ENCODE results near the gene NAIF1.

Gene NAIF1

GRCh38 chr9:128065907-128066712, 1.0 kb downstream of the NAIF1 start:
- H3K27me3 Mint-ChIP-seq (ENCODE audit: low read depth), result no peaks in the 10 kb centered on the region
- no peaks in the 10 kb centered on the region for H3K9me3 Mint-ChIP-seq
- H3K4me3 Mint-ChIP-seq, result no peak overlapping the region
- peaks cover 20% of the 10 kb centered on the region for H3K36me3 Mint-ChIP-seq (ENCODE audit: low read depth)
- H3K4me1 Mint-ChIP-seq (ENCODE audit: low read depth), result peaks cover 39% of the 10 kb centered on the region
- H3K27ac Mint-ChIP-seq, result peak overlapping the region; percentile 56
- DNase-seq (ENCODE audit: low spot score), result no peak

- Mint-ChIP-seq H3K27ac (peak overlapping the region; percentile 69), H3K9me3 (no peaks in the 10 kb centered on the region), H3K36me3 (ENCODE audit: low read depth) (peaks cover 11% of the 10 kb centered on the region), H3K27me3 (ENCODE audit: low read depth) (no peaks in the 10 kb centered on the region), H3K4me3 (peak overlapping the region; percentile 45), H3K4me1 (ENCODE audit: low read depth) (peaks cover 32% of the 10 kb centered on the region)
- DNase-seq (ENCODE audit: low spot score), result no peak
Observed at GRCh38 chr9:128062846-128063831, 4.0 kb downstream of the NAIF1 start.

GRCh38 chr9:128062279-128062678, 4.8 kb downstream of the NAIF1 start:
- H3K36me3 Mint-ChIP-seq (ENCODE audit: low read depth), result peaks cover 11% of the 10 kb centered on the region
- peak overlapping the region; percentile 45 for H3K4me3 Mint-ChIP-seq
- no peaks in the 10 kb centered on the region for H3K9me3 Mint-ChIP-seq
- H3K4me1 Mint-ChIP-seq (ENCODE audit: low read depth), result peaks cover 32% of the 10 kb centered on the region
- DNase-seq (ENCODE audit: low spot score), result no peak
- H3K27ac Mint-ChIP-seq, result peak overlapping the region; percentile 69
- H3K27me3 Mint-ChIP-seq (ENCODE audit: low read depth), result no peaks in the 10 kb centered on the region

- DNase-seq (ENCODE audit: low spot score), result no peak
- Mint-ChIP-seq H3K27me3 (ENCODE audit: low read depth) (no peaks in the 10 kb centered on the region), H3K4me3 (peak overlapping the region; percentile 45), H3K9me3 (no peaks in the 10 kb centered on the region), H3K27ac (peak overlapping the region; percentile 64), H3K4me1 (ENCODE audit: low read depth) (peaks cover 32% of the 10 kb centered on the region), H3K36me3 (ENCODE audit: low read depth) (peaks cover 11% of the 10 kb centered on the region)
Observed at GRCh38 chr9:128061275-128061960, 5.7 kb downstream of the NAIF1 start.

GRCh38 chr9:128059365-128059983, 7.6 kb downstream of the NAIF1 start:
- H3K4me3 Mint-ChIP-seq, result no peak overlapping the region
- no peak for DNase-seq (ENCODE audit: low spot score)
- peaks cover 21% of the 10 kb centered on the region for H3K4me1 Mint-ChIP-seq (ENCODE audit: low read depth)
- peaks cover 8% of the 10 kb centered on the region for H3K36me3 Mint-ChIP-seq (ENCODE audit: low read depth)
- no peak overlapping the region for H3K27ac Mint-ChIP-seq
- H3K27me3 Mint-ChIP-seq (ENCODE audit: low read depth), result peaks cover under 1% of the 10 kb centered on the region
- H3K9me3 Mint-ChIP-seq, result no peaks in the 10 kb centered on the region

- H3K27me3 Mint-ChIP-seq (ENCODE audit: low read depth), result peaks cover 7% of the 10 kb centered on the region
- no peak overlapping the region for H3K27ac Mint-ChIP-seq
Observed at GRCh38 chr9:128057724-128058409, 9.3 kb downstream of the NAIF1 start.

GRCh38 chr9:128056887-128057723, 10.0 kb downstream of the NAIF1 start:
- DNase-seq (ENCODE audit: low spot score), result no peak
- peaks cover 3% of the 10 kb centered on the region for H3K36me3 Mint-ChIP-seq (ENCODE audit: low read depth)
- H3K27me3 Mint-ChIP-seq (ENCODE audit: low read depth), result peaks cover 7% of the 10 kb centered on the region
- no peak overlapping the region for H3K4me3 Mint-ChIP-seq
- peaks cover 9% of the 10 kb centered on the region for H3K4me1 Mint-ChIP-seq (ENCODE audit: low read depth)
- H3K27ac Mint-ChIP-seq, result no peak overlapping the region
- no peaks in the 10 kb centered on the region for H3K9me3 Mint-ChIP-seq

More at GRCh38 chr9:128057724-128058409, 9.3 kb downstream of the NAIF1 start:
- Mint-ChIP-seq H3K9me3 (no peaks in the 10 kb centered on the region), H3K36me3 (ENCODE audit: low read depth) (peaks cover 5% of the 10 kb centered on the region), H3K4me1 (ENCODE audit: low read depth) (peaks cover 16% of the 10 kb centered on the region), H3K4me3 (no peak overlapping the region)
- no peak for DNase-seq (ENCODE audit: low spot score)

GRCh38 chr9:128056086-128056485, 11.0 kb downstream of the NAIF1 start:
- Mint-ChIP-seq H3K4me3 (no peak overlapping the region), H3K4me1 (ENCODE audit: low read depth) (peaks cover 1% of the 10 kb centered on the region), H3K27me3 (ENCODE audit: low read depth) (peaks cover 7% of the 10 kb centered on the region), H3K36me3 (ENCODE audit: low read depth) (no peaks in the 10 kb centered on the region), H3K27ac (no peak overlapping the region), H3K9me3 (no peaks in the 10 kb centered on the region)
- no peak for DNase-seq (ENCODE audit: low spot score)

GRCh38 chr9:128055344-128056040, 11.6 kb downstream of the NAIF1 start:
- Mint-ChIP-seq H3K4me3 (no peak overlapping the region), H3K27ac (no peak overlapping the region), H3K9me3 (no peaks in the 10 kb centered on the region), H3K36me3 (ENCODE audit: low read depth) (no peaks in the 10 kb centered on the region), H3K27me3 (ENCODE audit: low read depth) (peaks cover 7% of the 10 kb centered on the region), H3K4me1 (ENCODE audit: low read depth) (no peaks in the 10 kb centered on the region)
- no peak for DNase-seq (ENCODE audit: low spot score)

- DNase-seq (ENCODE audit: low spot score), result no peak
- Mint-ChIP-seq H3K9me3 (no peaks in the 10 kb centered on the region), H3K4me1 (ENCODE audit: low read depth) (no peaks in the 10 kb centered on the region), H3K27me3 (ENCODE audit: low read depth) (peaks cover 7% of the 10 kb centered on the region), H3K36me3 (ENCODE audit: low read depth) (no peaks in the 10 kb centered on the region), H3K27ac (peak overlapping the region; percentile 24), H3K4me3 (no peak overlapping the region)
Observed at GRCh38 chr9:128054087-128054486, 13.0 kb downstream of the NAIF1 start.

- H3K9me3 Mint-ChIP-seq, result no peaks in the 10 kb centered on the region
- no peaks in the 10 kb centered on the region for H3K36me3 Mint-ChIP-seq (ENCODE audit: low read depth)
- no peak overlapping the region for H3K27ac Mint-ChIP-seq
- peaks cover under 1% of the 10 kb centered on the region for H3K4me1 Mint-ChIP-seq (ENCODE audit: low read depth)
- H3K27me3 Mint-ChIP-seq (ENCODE audit: low read depth), result peaks cover 7% of the 10 kb centered on the region
- H3K4me3 Mint-ChIP-seq, result no peak overlapping the region
- DNase-seq (ENCODE audit: low spot score), result no peak
Observed at GRCh38 chr9:128053560-128053959, 13.6 kb downstream of the NAIF1 start.

Measured in T-helper 2 cell treated with Interferon-gamma antibody and Interleukin-4, amounts not matched to agents 5 μg/mL and 100 μg/mL, for 36 hours (primary cell).